HEK293 (cell line): ENCODE results near the gene SH3TC1.

ENCODE experiments used
- CTCF ChIA-PET: fragments of 350-600 bp; formaldehyde crosslinking; extraction: SDS; loops from one replicate; lab custom pipeline; 2021; ENCODE audit warnings: antibody characterized with exemption; lab: Yijun Ruan, JAX
- POLR2A ChIA-PET: fragments of 300-600 bp; formaldehyde crosslinking; extraction: SDS; loops from one replicate; lab custom pipeline; 2020; ENCODE audit warnings: antibody characterized with exemption, inconsistent platforms; lab: Yijun Ruan, JAX
- H3K27ac ChIP-seq: fragments of 200-500 bp; sonication (Bioruptor generic); 2 replicates; pipeline ENCODE4 v1.5.1; 2014; ENCODE audit warnings: low read depth, low read length, control low read depth, inconsistent platforms; ENCODE audit errors: extremely low read depth
- H3K36me3 ChIP-seq, 2 experiments: fragments of 200-500 bp in 1 of 2; sonication (Bioruptor generic) in 1 of 2; 1 replicate in 1 of 2; 2 replicates in 1 of 2; pipeline ENCODE4 v1.5.1; 2014 to 2017; ENCODE audit warnings: inconsistent platforms in 2 of 2, low read length in 2 of 2; ENCODE audit not compliant: control insufficient read depth in 2 of 2, insufficient read depth in 1 of 2
- H3K4me1 ChIP-seq: fragments of 200-500 bp; sonication (Bioruptor generic); 2 replicates; pipeline ENCODE4 v1.5.1; 2014; ENCODE audit warnings: mild to moderate bottlenecking, low read length, inconsistent platforms; ENCODE audit not compliant: control insufficient read depth, insufficient read depth
- H3K4me3 ChIP-seq: 2 replicates; pipeline ENCODE4 v1.5.1; 2011; ENCODE audit warnings: low read depth, mild to moderate bottlenecking, control low read depth, low read length, moderate library complexity
- H3K9me3 ChIP-seq: fragments of 200-500 bp; sonication (Bioruptor generic); 2 replicates; pipeline ENCODE4 v1.5.1; 2014; ENCODE audit warnings: low read depth, low read length, inconsistent platforms; ENCODE audit not compliant: control insufficient read depth, insufficient read depth
- CTCF ChIP-seq: fragments of 450-650 bp; formaldehyde crosslinking; IDR thresholded peaks from 2 replicates; pipeline ENCODE4 v1.5.1; 2016; ENCODE audit warnings: missing biosample characterization, missing genetic modification characterization
- ELK4 ChIP-seq: IDR thresholded peaks from 2 replicates; pipeline ENCODE4 v1.6.1; 2011; ENCODE audit warnings: mild to moderate bottlenecking, low read depth, low read length, borderline replicate concordance
- MZF1 ChIP-seq: fragments of 450-650 bp; formaldehyde crosslinking; IDR thresholded peaks from 2 replicates; pipeline ENCODE4 v1.5.1; 2017; ENCODE audit warnings: missing biosample characterization, missing genetic modification characterization, borderline replicate concordance
- ZBTB44 ChIP-seq: fragments of 450-650 bp; IDR thresholded peaks from 2 replicates; pipeline ENCODE4 v1.5.1; 2018; ENCODE audit warnings: missing biosample characterization, mild to moderate bottlenecking, missing genetic modification characterization
- ZFP69B ChIP-seq: fragments of 450-650 bp; formaldehyde crosslinking; IDR thresholded peaks from 2 replicates; pipeline ENCODE4 v1.5.1; 2016; ENCODE audit warnings: missing biosample characterization, missing genetic modification characterization
- ZNF169 ChIP-seq: fragments of 450-650 bp; formaldehyde crosslinking; IDR thresholded peaks from 2 replicates; pipeline ENCODE4 v1.5.1; 2016; ENCODE audit warnings: missing biosample characterization, missing genetic modification characterization
- ZNF280D ChIP-seq: fragments of 450-650 bp; formaldehyde crosslinking; IDR thresholded peaks from 2 replicates; pipeline ENCODE4 v1.5.1; 2016; ENCODE audit warnings: missing biosample characterization, missing genetic modification characterization
- ZNF518A ChIP-seq: fragments of 450-650 bp; formaldehyde crosslinking; conservative IDR thresholded peaks from 2 replicates; pipeline ENCODE4 v1.5.1; 2016; ENCODE audit warnings: low read depth, missing biosample characterization, missing genetic modification characterization
- ZNF549 ChIP-seq: fragments of 450-650 bp; IDR thresholded peaks from 2 replicates; pipeline ENCODE4 v1.5.1; 2018; ENCODE audit warnings: missing biosample characterization, missing genetic modification characterization, mild to moderate bottlenecking, inconsistent platforms, moderate library complexity
- ZNF585B ChIP-seq: fragments of 450-650 bp; formaldehyde crosslinking; IDR thresholded peaks from 2 replicates; pipeline ENCODE4 v1.5.1; 2016; ENCODE audit warnings: missing biosample characterization, missing genetic modification characterization
- ZNF610 ChIP-seq: fragments of 450-650 bp; formaldehyde crosslinking; IDR thresholded peaks from 2 replicates; pipeline ENCODE4 v1.5.1; 2016; ENCODE audit warnings: missing biosample characterization, missing genetic modification characterization, borderline replicate concordance
- ZNF768 ChIP-seq: fragments of 450-650 bp; formaldehyde crosslinking; IDR thresholded peaks from 2 replicates; pipeline ENCODE4 v1.5.1; 2018; ENCODE audit warnings: missing biosample characterization, mild to moderate bottlenecking, missing genetic modification characterization

The SH3TC1 gene

GRCh38 chr4:8174970-8175369, 24.1 kb upstream of the SH3TC1 start:
- Histone ChIP-seq H3K27ac (no peak overlapping the region), H3K36me3 (no peaks in the 10 kb centered on the region), H3K4me1 (no peaks in the 10 kb centered on the region), H3K9me3 (no peaks in the 10 kb centered on the region), H3K4me3 (no peak overlapping the region)
- POLR2A ChIA-PET, result no interaction called here
- CTCF ChIA-PET, result interaction anchor here (0.9 to 4.4 kb wide), 3 partner anchors 9 to 228 kb away, joined by 3 to 47 read pairs (median 24); no protein-coding TSS in a partner anchor
- no peak for TF ChIP-seq CTCF (tag by site-specific recombination)
- no peak for TF ChIP-seq MZF1 (tag by site-specific recombination)
- no peak for TF ChIP-seq ZNF768 (tag by site-specific recombination)
- no peak for TF ChIP-seq ZNF610 (tag by site-specific recombination)
- no peak for TF ChIP-seq ZFP69B (tag by site-specific recombination)
- no peak for TF ChIP-seq ZNF585B (tag by site-specific recombination)
- TF ChIP-seq ELK4, result no peak
- TF ChIP-seq ZNF549 (tag by site-specific recombination), result no peak
- TF ChIP-seq ZBTB44, result no peak
- TF ChIP-seq ZNF169 (tag by site-specific recombination), result no peak
- no peak for TF ChIP-seq ZNF280D (tag by site-specific recombination)
- TF ChIP-seq ZNF518A (tag by site-specific recombination), result no peak
